NCI-H146 treated with DMSO at 0.1 percent for 48 hours (cell line): ENCODE measurements around the gene SLC7A14.
"Not testable (repeated sequence)": the region's sequence is repeated elsewhere in the genome, so short reads cannot be mapped to it uniquely, and the experiment has no call there.

ENCODE experiments used
- DNase-seq: peaks from one replicate; lab custom pipeline; 2025; ENCODE audit not compliant: unreplicated experiment; lab: John Stamatoyannopoulos, UW

Gene SLC7A14

DNA sequence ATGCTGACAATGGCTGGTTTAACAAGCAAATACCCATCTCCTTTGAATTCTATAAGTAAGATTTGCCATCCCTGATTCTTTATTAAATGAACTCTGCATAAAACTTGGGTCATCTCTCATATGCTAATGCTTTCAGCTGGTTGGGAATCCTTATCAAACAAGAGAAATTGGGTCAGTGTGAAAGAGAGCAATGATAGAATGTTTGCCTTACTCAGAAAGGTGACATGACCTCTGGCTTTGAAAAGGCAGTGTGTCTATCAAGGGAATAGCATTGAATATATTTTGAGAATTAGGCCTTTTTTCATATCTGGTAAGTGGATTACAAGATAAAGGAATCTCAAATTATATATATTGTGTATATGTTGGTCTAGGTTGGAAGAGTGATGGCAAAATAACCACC is 8.7 kb upstream of the SLC7A14 start:
- no peak for DNase-seq

DNA sequence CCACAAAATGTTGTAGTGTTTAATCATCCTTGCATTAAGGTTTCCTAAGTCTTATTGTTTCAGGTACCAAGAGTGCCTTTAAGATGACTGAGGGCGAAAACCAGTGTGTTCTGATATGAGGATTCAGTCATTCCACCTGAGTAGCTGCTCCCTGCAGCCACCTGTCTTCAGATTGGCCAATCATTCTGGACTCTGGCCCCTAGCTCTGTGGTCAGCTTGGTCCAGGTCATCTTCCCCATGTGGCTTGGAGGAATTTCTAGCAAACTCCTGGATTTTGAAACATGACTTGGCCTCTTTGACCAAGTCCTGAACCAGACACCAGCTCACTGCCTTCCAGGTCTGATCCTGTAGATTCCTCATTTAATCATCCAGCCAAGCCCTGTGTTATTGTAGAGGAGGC is 7.8 kb upstream of the SLC7A14 start:
- DNase-seq: no peak

DNA sequence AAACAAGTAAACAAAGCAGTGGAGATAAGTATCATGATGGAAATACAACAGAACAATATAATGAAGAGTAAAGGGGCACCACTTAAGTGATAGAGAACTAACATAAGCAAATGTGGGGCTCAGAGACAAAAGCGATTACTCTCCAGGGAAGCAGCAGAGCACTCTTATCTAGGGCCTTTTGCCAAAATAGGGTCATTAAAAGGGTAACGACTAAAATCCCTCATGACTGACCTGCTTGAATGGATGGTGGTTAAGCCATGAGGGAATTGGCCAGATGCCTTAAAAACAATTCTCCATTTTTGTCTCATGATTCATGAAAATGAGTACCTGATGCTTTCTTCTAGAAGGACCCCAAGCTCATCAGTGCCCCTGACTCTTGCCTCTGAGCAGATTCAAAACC is 3.2 kb upstream of the SLC7A14 start:
- no peak for DNase-seq

DNA sequence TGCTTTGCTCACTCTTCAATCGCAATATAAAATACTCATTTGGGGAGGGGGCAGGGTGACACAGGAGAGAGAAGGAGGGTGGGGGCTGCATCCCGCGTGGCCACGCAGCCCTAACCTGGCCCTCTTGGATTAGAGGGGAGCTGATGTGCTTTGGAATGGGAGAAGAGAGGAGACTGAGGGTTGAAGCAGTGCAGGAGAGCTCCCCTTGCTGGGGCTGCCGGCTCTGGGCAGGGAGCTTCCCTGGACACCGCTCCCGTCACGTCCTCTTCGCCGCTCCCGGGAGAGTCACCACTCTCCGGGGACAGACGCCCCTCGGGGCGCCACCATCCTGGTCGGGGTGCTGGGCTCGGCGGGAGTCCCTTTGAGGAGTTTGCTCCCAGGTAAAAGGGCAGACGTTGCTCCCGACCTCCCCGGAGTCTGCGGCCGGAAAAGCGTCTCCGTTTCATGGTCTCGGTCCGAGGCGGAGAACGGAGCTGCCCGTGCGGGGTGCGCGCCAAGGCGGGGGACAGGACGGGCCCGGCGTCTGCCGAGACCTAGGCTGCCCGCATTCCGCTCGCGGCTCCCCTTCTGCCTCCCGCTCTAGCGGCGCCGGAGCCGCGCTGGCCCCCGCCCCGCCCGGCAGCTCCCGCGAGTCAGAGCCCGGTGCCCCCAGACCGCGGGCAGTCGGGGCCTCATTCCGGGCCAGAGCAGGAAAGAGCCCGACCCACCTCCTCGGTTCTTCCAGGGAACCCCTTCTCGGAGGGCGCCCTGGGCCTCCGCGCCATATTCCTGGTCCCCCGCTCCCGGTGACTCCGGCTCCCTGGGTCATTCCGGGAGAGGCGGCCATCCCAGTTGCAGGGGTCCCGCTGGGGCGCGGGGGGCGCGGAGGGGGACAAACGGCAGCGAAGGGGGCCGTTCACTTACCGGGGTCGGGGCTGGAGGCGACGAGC is 603 bp downstream of the SLC7A14 start:
- no peak for DNase-seq

DNA sequence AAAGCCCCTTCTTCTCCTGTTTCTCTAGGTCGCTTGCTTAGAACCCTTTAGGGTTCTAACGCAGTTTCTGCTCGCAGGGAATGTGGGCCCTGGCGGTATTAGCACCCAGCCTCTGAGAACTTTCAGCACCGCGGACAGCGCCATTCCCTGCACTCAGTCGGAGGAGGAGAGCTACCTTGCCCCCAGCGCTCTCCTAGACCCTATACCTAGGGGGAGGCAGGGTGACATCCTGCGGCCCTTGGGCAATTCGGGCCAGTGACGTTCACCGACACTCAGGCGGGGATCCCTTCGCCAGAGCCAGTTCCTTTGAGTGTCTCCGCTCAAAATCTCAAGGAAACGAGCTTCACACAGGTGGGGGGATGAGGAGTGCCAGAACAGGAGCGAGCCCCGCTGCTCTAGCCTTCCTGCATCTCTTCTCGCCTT is 1.3 kb downstream of the SLC7A14 start:
- no peak for DNase-seq

DNA sequence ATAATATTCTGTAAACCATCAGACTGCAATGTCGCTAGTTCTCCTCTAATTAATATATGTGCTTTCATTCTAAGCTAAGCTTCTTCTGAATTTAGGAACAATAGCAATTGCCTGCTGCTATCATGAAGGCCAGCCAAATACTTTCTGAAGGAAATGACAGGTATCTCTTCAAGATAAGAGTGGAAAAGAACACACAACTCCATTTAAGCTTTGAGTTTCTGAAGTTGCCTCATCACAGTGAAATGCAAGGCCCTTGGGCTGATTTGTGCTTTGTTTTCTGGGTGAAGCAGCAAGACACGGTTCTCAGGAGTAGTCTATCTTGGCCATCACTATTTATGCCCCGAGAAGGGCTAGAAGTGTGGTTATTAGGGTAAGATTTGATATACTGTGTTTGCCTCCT is 6.2 kb downstream of the SLC7A14 start:
- DNase-seq: no peak

DNA sequence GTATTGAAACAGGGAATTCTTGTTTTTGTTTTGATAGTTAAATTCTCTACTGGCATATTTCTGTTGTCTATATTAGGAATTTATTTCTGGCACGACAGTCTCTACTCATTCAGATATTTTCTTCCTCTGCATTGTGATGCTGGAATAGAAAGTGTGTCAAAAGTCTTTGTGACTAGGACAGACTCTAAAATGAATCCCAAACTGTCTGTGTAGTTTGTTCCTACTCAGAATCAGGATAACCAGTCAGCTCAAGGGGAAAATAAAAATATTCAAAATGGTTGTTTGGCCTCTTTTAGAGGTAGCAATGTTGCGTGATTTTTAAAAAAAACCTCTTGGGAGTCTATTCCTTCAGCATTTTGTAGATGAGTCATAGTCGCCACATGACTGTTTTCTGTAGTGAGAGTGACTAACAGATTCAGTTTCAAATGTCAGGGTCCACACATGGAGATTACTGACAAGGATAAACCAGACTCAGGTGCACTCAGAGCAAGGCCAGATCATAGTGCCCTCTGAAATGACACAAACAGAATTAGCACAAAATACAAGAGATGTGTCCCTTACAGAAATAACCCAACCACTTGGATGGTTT is 13.1 kb downstream of the SLC7A14 start:
- DNase-seq: no peak

DNA sequence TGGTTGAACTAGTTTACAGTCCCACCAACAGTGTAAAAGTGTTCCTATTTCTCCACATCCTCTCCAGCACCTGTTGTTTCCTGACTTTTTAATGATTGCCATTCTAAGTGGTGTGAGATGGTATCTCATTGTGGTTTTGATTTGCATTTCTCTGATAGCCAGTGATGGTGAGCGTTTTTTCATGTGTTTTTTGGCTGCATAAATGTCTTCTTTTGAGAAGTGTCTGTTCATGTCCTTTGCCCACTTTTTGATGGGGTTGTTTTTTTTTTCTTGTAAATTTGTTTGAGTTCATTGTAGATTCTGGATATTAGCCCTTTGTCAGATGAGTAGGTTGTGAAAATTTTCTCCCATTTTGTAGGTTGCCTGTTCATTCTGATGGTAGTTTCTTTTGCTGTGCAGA is 18.3 kb downstream of the SLC7A14 start:
- DNase-seq: not testable (repeated sequence)

DNA sequence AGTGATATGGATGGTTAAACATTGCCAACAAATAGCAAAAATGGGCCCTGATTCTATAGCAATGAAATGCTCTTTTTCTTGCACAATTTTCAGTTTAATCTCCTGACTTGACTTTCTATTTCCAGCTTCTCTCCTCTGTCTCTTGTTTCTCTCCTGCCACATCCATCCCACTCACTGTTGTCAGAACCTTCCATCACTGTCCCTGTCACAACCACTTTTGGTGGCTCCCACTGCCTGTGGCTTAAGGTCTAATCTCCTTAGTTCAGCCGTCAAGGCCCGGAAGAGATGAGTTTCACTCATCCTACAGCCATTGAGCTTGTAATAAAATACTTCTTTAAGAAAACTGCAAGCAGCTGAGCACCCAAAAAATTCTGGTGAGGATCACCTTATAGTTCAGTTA is 19.5 kb downstream of the SLC7A14 start:
- no peak for DNase-seq

DNA sequence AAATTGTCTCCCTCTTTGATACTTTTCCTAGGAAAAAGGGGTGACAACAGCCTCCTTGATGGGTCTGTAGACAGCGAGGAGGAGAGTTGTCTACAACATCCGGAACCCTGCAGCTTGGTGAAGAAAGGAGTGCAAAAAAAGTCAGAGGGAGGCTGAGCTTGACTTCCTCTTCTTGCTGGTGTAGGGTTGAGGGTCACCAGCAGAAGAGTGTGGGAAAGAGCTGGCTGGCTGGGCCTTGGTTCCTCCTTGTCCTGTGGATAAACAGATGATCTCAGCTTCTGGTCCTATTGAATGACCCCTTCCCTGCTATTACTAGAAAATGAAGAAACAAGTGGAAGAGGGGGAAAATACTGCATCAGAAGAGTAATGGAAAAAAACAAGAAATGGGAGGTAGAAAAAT is 20.4 kb downstream of the SLC7A14 start:
- DNase-seq: no peak

DNA sequence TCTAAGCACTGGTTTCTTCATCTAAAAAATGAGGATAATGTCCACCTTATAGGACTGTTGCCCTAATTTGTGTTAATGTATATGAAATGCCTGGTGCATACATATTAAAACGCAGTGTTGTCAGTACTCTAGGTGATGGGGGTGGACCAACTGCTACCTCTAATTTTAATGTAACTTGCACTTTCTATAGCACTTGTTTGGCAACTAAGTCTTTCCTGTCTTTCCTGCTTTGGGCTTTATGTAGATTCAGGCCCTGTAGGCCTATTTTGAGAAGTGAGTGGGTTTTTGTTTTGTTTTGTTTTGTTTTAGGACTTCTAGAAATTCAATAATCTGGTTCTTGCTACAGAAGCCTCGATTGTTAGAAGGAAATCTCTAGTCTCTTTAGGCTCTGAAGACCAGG is 21.2 kb downstream of the SLC7A14 start:
- DNase-seq: no peak

DNA sequence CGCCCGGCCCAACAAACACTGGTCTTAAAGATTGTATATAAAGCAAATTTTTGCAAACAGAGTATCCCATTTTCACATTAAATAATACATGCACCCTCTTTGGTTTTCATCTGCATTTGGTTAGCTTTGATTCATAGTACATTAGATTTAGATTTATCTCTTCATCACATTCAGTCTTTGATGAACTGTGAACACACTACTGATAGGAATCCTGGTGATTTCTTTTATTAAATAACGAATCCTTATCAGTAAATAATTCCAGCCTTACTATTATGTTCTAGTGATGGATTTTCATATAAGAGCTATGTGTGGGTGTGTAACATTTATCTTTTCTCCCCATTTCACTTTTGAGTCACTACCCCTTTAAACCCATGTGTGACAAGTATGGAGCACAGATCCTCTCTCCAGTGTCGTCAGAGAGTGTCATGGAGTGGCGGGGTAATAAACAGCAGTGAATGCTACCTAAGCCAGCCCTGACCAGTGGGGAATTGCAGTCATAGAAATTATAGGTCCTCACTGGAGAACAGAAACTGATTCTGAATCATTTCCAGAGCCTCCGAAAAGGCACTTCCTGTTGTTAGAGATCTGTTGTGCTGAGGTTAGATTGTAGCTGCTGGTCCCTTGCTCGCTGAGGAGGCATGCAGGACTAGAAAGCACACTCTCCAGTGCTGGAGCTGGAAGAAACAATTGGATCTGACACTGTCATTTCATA is 22.0 kb downstream of the SLC7A14 start:
- no peak for DNase-seq

DNA sequence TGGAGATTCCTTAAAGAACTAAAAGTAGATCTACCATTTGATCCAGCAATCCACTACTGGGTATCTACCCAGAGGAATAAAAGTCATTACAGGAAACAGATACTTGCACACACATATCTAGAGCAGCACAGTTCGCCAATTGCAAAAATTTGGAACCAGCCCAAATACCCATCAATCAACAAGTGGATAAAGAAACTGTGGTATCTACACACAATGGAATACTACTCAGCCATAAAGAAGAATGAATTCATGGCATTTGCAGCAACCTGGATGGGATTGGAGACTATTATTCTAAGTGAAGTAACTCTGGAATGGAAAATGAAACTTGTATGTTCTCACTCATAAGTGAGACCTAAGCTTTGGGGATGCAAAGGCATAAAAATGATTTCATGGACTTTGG is 23.8 kb downstream of the SLC7A14 start:
- DNase-seq: no peak

DNA sequence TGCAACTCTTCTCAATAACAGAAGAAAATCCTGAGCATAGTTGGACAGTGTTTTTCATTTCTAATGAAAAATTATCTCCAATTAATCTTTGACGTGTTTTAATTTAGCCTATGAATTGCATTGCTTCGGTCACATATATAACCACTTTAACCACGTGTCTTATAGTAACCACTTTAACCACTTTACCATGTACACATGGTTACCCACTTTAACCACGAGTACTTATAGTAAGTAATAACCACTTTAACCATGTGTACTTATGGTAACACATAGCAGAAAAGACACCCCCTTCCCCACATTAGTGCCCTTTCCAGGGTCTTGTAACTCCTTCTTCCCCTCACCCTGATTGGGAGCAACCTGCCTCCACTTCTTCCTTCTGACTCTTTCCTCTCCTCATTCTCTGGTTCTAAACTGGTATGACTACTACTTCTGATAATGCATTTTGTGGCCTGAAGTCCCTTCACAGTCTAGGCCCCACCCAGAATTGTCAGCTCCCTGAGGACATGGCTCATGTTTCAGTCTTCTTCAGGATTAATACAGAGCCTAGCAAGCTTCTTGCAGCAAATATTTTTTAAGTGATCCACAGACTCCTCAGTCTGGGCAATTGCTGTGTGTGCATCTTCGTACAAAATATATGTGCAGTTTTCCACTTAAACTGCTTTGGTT is 25.0 kb downstream of the SLC7A14 start:
- no peak for DNase-seq

DNA sequence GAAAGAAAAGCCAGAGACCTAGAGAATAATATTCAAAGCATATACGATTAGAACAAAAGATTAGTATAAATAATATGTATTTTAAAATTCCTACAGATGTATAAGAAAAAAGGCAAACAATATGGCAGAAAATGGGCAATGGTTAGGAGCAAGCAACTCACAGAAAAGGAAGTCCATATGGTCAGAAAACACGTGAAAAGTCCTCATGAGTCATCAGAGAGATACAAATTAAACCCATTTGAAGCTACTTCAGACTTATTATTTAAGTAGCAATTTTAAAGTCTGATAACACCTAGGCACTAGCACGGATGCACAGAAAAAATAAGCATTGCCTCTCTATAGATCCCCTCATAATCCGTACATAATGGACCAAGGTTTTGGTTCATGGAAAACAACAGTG is 25.6 kb downstream of the SLC7A14 start:
- no peak for DNase-seq

DNA sequence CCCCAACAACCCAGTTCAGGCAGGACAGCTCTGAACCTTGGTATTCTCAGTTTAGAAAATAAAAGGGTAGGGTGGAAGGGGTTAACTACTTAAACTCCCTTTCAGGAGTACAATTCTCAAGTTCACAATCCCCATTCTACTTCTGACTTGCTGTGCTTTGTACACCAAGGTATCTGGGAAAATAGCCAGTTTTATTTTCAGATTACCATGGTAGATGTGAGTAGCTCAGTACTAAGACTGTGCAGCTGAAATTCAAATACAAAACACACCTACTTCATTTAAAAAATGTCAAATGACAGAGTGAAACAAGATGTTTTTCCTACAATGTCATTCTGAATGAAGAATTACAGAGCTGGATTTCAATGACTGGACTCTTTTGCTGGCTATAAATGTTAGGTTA is 27.4 kb downstream of the SLC7A14 start:
- DNase-seq: no peak

DNA sequence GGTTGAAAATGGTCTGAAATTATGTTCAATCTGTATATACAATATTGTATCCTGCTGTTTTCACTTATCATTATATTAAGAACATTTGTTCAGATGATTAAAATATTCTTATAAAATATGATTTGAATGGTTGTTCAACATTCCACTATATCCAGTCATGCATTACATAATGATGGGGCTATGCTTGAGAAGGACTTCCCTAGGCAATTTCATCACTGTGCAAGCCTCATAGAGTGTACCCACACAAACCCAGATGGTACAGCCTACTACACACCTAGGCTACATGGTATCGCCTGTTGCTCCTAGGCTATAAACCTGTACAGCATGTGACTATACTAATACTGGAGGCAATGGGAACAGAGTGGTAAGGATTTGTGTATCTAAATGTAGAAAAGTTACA is 30.5 kb downstream of the SLC7A14 start:
- no peak for DNase-seq

DNA sequence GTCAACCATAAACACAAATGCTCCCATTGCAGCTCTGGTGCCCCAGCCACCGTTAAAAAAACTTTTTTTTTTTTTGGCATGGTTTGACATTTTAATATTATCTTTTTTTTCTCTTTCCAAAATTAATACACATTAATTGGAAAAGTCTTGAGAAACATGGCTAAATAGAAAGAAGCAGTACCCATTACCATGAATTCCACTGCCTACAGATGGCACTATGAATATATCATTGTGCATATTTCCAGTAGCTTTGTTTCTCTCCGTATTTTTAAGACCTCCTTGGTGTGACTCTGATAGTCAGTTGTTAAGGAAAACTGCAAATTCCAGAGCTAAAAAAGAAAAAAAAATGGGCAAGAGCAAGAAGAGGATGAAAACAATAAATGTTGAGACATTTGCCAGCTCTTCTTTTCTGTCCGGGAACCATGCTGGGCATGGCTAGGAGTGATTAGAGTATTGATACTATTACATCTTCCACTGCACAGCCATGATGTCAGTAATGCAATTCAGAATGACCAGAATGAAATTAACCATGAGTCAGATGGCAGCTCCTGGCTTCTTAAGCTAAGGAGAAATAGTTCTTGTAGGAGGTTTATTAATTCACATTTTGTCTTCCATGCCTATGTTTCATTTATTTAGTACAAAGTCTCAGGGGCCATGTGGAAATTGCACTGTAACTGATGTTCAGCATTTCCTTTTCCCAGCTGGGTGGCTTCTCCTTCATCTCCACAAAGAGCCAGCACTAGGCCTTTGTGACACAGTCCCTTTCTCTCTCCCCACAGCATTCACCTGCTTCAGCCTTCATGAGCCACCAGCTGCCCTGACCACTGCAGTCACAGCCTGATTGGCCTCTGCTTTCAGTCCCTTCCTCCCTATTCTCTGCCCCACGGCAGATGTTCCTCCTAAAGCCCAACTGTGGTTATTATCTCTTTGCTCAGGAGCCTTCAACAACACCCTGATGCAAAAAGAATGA is 31.8 kb downstream of the SLC7A14 start:
- DNase-seq: no peak

DNA sequence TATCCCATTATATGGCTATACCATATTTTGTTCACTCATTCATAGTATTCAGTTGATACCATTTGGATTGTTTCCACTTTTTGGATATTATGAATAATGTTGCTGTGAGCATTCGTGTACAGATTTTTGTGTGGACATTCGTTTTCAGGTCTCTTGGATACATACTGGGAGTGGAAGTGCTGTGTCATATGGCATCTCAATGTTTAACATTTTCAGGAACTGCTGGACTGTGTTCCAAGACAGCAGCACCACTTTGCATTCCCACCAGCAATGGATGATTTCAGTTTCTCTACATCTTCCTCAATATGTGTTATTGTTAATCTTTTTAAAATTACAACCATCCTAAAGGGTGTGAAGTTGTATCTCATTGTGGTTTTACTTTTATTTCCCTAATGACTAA is 34.6 kb downstream of the SLC7A14 start:
- DNase-seq: no peak

DNA sequence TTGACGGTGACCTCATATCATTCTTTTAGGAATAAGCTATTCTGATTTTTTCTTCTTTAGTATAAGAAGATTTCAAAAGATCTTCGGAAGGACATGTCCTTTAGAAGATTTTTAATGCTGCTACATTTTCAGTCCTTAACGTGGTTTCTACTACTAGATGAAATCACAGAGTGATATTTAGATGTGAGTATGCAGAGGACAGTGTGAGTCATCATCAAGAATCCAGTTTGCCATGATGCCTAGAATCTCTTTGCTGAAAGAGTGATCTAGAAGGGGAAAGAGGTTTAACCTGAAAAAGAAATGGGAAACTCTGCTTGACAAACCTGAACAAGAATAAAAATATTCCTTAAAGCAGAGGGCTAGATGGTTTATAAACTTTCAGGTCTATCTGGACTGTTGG is 43.2 kb downstream of the SLC7A14 start:
- DNase-seq: no peak
